Hematopoietic multipotent progenitor cell (in vitro differentiated cells): Measurements from ENCODE around the gene USP17L13. TPM values are rescaled to one million over a fixed set of nuclear protein-coding genes. Genes with fewer than 3 reads are reported as not detected.
"Not testable (repeated sequence)": the region's sequence is repeated elsewhere in the genome, so short reads cannot be mapped to it uniquely, and the experiment has no call there.

Experiments used
- DNase-seq, 3 donors: peaks; one replicate each; pipeline ENCODE4 v3.0.0-alpha.2; 2011 to 2015; ENCODE audit warnings: low read depth in 2 of 3, low spot score in 2 of 3
- total RNA-seq: library from RNA; depleted of rRNA; stranded (reverse); fragments of >200 nt; gene quantifications from one replicate; pipeline ENCODE4 v1.2.3, GENCODE V29; 2012

The USP17L13 gene
- not detected for total RNA-seq

- DNase-seq: not testable (repeated sequence)
Observed at GRCh38 chr4:9224596-9224995, at the start of gene USP17L13. Gene USP17L13 (plus strand): TSS chr4:9224896. CDS start chr4:9224896, 0 bp downstream.

- not testable (repeated sequence) for DNase-seq
Observed at GRCh38 chr4:9210357-9210756, 14.3 kb upstream of the USP17L13 start, which contains the start of gene USP17L10. Gene USP17L10 (plus strand): TSS chr4:9210657. CDS start chr4:9210657, 0 bp downstream.

DNA sequence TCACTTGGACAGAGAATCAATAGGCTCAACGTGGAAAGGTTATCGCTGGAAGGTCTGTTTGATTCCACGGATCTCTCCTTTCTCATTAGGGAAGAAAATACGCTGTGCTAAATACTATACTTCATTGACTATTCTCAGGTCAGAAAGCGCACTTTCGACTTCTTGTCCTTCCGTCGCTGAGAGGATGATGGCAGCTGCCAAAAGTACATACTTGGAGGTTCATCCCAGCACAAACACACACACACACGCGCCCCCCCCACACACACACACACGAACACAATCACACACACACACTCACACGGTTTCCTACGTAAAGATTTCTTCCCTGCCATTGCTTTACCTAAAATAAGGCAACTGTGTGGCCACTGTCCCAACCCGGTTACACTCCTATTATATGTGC is 10.0 kb upstream of the USP17L13 start:
- DNase-seq: not testable (repeated sequence)

DNA sequence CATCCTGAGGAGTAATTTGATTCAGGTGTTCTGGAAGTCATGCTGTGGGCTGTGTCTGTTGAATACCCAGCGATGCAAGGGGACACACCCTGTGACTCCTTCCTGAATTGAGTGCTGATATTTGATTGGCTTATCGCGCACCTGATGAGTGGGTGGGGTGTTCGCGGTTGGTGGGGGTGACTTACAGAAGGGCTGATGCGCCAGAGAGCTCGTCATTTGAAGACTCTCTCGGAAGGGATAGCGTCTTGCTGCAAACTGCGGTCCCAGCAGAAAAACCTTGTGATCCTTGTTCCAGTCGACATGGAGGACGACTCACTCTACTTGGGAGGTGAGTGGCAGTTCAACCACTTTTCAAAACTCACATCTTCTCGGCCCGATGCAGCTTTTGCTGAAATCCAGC is 9.6 kb upstream of the USP17L13 start, which contains the start of gene USP17L11:
Gene USP17L11, plus strand, starts transcription at position 301 of the 400 bp plus-strand sequence. Its CDS starts 0 bp downstream, at position 301.
- DNase-seq: not testable (repeated sequence)

DNA sequence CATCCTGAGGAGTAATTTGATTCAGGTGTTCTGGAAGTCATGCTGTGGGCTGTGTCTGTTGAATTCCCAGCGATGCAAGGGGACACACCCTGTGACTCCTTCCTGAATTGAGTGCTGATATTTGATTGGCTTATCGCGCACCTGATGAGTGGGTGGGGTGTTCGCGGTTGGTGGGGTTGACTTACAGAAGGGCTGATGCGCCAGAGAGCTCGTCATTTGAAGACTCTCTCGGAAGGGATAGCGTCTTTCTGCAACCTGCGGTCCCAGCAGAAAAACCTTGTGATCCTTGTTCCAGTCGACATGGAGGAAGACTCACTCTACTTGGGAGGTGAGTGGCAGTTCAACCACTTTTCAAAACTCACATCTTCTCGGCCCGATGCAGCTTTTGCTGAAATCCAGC is 4.8 kb upstream of the USP17L13 start, which contains the start of gene USP17L12:
Gene USP17L12, plus strand, starts transcription at position 301 of the 400 bp plus-strand sequence. Its CDS starts 0 bp downstream, at position 301.
- DNase-seq: not testable (repeated sequence)

DNA sequence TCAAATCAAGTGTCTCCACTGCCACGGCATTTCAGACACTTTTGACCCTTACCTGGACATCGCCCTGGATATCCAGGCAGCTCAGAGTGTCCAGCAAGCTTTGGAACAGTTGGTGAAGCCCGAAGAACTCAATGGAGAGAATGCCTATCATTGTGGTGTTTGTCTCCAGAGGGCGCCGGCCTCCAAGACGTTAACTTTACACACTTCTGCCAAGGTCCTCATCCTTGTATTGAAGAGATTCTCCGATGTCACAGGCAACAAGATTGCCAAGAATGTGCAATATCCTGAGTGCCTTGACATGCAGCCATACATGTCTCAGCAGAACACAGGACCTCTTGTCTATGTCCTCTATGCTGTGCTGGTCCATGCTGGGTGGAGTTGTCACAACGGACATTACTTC is 5.6 kb downstream of the USP17L13 start:
- DNase-seq: not testable (repeated sequence)

GRCh38 chr4:9234085-9234484 is 9.4 kb downstream of the USP17L13 start, which contains the start of gene USP17L15:
Gene USP17L15 (plus strand): TSS chr4:9234385. CDS start chr4:9234385, 0 bp downstream.
- not testable (repeated sequence) for DNase-seq

GRCh38 chr4:9238461-9238860 is 13.8 kb downstream of the USP17L13 start:
- not testable (repeated sequence) for DNase-seq

DNA sequence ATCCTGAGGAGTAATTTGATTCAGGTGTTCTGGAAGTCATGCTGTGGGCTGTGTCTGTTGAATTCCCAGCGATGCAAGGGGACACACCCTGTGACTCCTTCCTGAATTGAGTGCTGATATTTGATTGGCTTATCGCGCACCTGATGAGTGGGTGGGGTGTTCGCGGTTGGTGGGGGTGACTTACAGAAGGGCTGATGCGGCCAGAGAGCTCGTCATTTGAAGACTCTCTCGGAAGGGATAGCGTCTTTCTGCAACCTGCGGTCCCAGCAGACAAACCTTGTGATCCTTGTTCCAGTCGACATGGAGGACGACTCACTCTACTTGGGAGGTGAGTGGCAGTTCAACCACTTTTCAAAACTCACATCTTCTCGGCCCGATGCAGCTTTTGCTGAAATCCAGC is 18.9 kb downstream of the USP17L13 start, which contains the start of gene USP17L17:
Gene USP17L17, plus strand, starts transcription at position 301 of the 400 bp plus-strand sequence. Its CDS starts 0 bp downstream, at position 301.
- not testable (repeated sequence) for DNase-seq

DNA sequence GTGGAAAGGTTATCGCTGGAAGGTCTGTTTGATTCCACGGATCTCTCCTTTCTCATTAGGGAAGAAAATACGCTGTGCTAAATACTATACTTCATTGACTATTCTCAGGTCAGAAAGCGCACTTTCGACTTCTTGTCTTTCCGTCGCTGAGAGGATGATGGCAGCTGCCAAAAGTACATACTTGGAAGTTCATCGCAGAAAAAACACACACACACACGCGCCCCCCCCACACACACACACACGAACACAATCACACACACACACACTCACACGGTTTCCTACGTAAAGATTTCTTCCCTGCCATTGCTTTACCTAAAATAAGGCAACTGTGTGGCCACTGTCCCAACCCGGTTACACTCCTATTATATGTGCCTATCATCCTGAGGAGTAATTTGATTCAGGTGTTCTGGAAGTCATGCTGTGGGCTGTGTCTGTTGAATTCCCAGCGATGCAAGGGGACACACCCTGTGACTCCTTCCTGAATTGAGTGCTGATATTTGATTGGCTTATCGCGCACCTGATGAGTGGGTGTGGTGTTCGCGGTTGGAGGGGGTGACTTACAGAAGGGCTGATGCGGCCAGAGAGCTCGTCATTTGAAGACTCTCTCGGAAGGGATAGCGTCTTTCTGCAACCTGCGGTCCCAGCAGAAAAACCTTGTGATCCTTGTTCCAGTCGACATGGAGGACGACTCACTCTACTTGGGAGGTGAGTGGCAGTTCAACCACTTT is 23.4 kb downstream of the USP17L13 start, which contains the start of gene USP17L18:
Gene USP17L18, plus strand, starts transcription at position 678 of the 728 bp plus-strand sequence. Its CDS starts 0 bp downstream, at position 678.
- peak in 1 of 3 donors; percentile 0 for DNase-seq

GRCh38 chr4:9253078-9253477 is 28.4 kb downstream of the USP17L13 start, which contains the start of gene USP17L19:
Gene USP17L19 (plus strand): TSS chr4:9253378. CDS start chr4:9253378, 0 bp downstream.
- DNase-seq: not testable (repeated sequence)

DNA sequence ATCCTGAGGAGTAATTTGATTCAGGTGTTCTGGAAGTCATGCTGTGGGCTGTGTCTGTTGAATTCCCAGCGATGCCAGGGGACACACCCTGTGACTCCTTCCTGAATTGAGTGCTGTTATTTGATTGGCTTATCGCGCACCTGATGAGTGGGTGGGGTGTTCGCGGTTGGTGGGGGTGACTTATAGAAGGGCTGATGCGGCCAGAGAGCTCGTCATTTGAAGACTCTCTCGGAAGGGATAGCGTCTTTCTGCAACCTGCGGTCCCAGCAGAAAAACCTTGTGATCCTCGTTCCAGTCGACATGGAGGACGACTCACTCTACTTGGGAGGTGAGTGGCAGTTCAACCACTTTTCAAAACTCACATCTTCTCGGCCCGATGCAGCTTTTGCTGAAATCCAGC is 33.1 kb downstream of the USP17L13 start, which contains the start of gene USP17L20:
Gene USP17L20, plus strand, starts transcription at position 301 of the 400 bp plus-strand sequence. Its CDS starts 0 bp downstream, at position 301.
- not testable (repeated sequence) for DNase-seq

DNA sequence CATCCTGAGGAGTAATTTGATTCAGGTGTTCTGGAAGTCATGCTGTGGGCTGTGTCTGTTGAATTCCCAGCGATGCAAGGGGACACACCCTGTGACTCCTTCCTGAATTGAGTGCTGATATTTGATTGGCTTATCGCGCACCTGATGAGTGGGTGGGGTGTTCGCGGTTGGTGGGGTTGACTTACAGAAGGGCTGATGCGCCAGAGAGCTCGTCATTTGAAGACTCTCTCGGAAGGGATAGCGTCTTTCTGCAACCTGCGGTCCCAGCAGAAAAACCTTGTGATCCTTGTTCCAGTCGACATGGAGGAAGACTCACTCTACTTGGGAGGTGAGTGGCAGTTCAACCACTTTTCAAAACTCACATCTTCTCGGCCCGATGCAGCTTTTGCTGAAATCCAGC is 37.9 kb downstream of the USP17L13 start, which contains the start of gene USP17L21:
Gene USP17L21, plus strand, starts transcription at position 301 of the 400 bp plus-strand sequence. Its CDS starts 0 bp downstream, at position 301.
- not testable (repeated sequence) for DNase-seq

GRCh38 chr4:9267319-9267718 is 42.6 kb downstream of the USP17L13 start, which contains the start of gene USP17L22:
Gene USP17L22 (plus strand): TSS chr4:9267619. CDS start chr4:9267619, 0 bp downstream.
- DNase-seq: not testable (repeated sequence)

DNA sequence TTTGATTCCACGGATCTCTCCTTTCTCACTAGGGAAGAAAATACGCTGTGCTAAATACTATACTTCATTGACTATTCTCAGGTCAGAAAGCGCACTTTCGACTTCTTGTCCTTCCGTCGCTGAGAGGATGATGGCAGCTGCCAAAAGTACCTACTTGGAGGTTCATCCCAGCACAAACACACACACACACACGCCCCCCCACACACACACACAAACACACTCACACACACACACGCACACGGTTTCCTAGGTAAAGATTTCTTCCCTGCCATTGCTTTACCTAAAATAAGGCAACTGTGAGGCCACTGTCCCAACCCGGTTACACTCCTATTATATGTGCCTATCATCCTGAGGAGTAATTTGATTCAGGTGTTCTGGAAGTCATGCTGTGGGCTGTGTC is 47.0 kb downstream of the USP17L13 start:
- not testable (repeated sequence) for DNase-seq

Other genes with a start within 250 kb of the USP17L13 start
- not detected for gene FAM90A26, start 54.5 kb upstream of the USP17L13 start, total RNA-seq
- gene USP17L10, start 14.2 kb upstream of the USP17L13 start, total RNA-seq: not detected
- not detected for gene USP17L11, start 9.5 kb upstream of the USP17L13 start, total RNA-seq
- gene USP17L12, start 4.7 kb upstream of the USP17L13 start, total RNA-seq: not detected
- gene USP17L15, start 9.5 kb downstream of the USP17L13 start, total RNA-seq: not detected
- not detected for gene USP17L17, start 19.0 kb downstream of the USP17L13 start, total RNA-seq
- gene USP17L18, start 23.7 kb downstream of the USP17L13 start, total RNA-seq: not detected
- gene USP17L19, start 28.5 kb downstream of the USP17L13 start, total RNA-seq: not detected
- not detected for gene USP17L20, start 33.2 kb downstream of the USP17L13 start, total RNA-seq
- not detected for gene USP17L21, start 38.0 kb downstream of the USP17L13 start, total RNA-seq
- under 0.01 TPM for gene USP17L22, start 42.7 kb downstream of the USP17L13 start, total RNA-seq
- not detected for gene USP17L24, start 100.3 kb downstream of the USP17L13 start, total RNA-seq
- gene USP17L25, start 105.0 kb downstream of the USP17L13 start, total RNA-seq: not detected
- not detected for gene USP17L26, start 109.8 kb downstream of the USP17L13 start, total RNA-seq
- not detected for gene USP17L5, start 114.5 kb downstream of the USP17L13 start, total RNA-seq
- gene USP17L27, start 119.3 kb downstream of the USP17L13 start, total RNA-seq: not detected
- gene USP17L28, start 124.0 kb downstream of the USP17L13 start, total RNA-seq: not detected
- gene USP17L29, start 128.7 kb downstream of the USP17L13 start, total RNA-seq: not detected
- gene USP17L30, start 138.2 kb downstream of the USP17L13 start, total RNA-seq: not detected
- not detected for gene DEFB131A, start 219.5 kb downstream of the USP17L13 start, total RNA-seq